Heart left ventricle (tissue), 13 donors: ENCODE measurements around the gene ARL6IP1.

Source experiments
- POLR2A ChIP-seq, 2 donors: fragments of 450-650 bp; IDR thresholded peaks; one replicate each; pipeline ENCODE4 v1.6.1; 2017; ENCODE audit warnings: antibody characterized with exemption in 2 of 2, mild to moderate bottlenecking in 2 of 2, moderate library complexity in 2 of 2
- TF ChIP-seq, protein P1 (sequence below), 12 donors: fragments of 200-600 bp; sonication (generic) in 4 of 12; IDR thresholded peaks; one replicate each; pipeline versions ENCODE4 v1.5.0 to v1.8.0; 2018 to 2022; ENCODE audit warnings: antibody characterized with exemption in 12 of 12, mild to moderate bottlenecking in 5 of 12
- donor health status: ischemic (EF 13 %, LVEDD 7.1; RV severe dilation, severe dysfunction).
- donor health status: DM: no; HTN: yes; CAD: no.
- donor health status: DM: no; HTN: no; CAD: no.
- donor health status: ischemic (EF 25% LVEDD 6.9; RV normal size, moderate dysfunction).
- donor health status: ischemic (EF 25% LVEDD 5.7; RV mildly dilated, moderate dysfunction).
- donor health status: ischemic (EF 35%, LVEDD 5.7; RV mildly dilated, moderate dysfunction).
- donor health status: nonischemic (EF 11% LVEDD 7.7; RV severe dilation, severe dysfunction).
- donor health status: DM: yes; HTN: yes; CAD: no.
- donor health status: PGD.
- donor health status: ischemic (EF 29% LVEDD 5.4; RV normal size, mild dysfunction).
- donor health status: nonischemic (EF 23%, LVEDD 6.1; RV moderate dilation, normal function).

DNA sequence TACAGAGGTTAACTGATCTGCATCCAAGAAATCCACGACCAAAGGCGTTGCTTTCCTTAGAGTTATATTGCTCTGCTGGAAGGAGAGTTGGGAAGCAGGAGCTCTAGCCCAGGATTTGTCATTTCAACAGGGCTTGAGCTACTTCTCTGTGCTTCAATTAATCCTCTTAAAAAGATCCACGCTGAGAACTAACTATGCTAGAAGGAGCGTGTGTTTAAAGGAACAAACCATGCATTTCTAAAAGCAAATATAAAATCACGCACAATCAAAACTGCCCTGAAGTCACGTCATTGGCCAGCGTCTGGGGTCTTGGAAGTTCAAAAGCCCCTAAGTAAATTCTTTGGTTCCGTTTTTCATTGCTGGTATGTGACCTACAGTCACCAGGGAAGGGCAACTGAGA is 1.1 kb downstream of the ARL6IP1 start:
- TF ChIP-seq, protein P1, sequence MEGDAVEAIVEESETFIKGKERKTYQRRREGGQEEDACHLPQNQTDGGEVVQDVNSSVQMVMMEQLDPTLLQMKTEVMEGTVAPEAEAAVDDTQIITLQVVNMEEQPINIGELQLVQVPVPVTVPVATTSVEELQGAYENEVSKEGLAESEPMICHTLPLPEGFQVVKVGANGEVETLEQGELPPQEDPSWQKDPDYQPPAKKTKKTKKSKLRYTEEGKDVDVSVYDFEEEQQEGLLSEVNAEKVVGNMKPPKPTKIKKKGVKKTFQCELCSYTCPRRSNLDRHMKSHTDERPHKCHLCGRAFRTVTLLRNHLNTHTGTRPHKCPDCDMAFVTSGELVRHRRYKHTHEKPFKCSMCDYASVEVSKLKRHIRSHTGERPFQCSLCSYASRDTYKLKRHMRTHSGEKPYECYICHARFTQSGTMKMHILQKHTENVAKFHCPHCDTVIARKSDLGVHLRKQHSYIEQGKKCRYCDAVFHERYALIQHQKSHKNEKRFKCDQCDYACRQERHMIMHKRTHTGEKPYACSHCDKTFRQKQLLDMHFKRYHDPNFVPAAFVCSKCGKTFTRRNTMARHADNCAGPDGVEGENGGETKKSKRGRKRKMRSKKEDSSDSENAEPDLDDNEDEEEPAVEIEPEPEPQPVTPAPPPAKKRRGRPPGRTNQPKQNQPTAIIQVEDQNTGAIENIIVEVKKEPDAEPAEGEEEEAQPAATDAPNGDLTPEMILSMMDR (IDR thresholded peaks at IDR 0.05) = no peak
- no peak for TF ChIP-seq POLR2A (IDR thresholded peaks at IDR 0.05)
